AG08396 (cell line): ENCODE results near the gene RHOG.

Source experiments
- DNase-seq: peaks from one replicate; pipeline ENCODE4 v3.0.0; 2012; ENCODE audit warnings: low spot score, mixed read lengths

The RHOG gene

GRCh38 chr11:3859373-3859881 is 18.7 kb upstream of the RHOG start:
- DNase-seq = no peak

GRCh38 chr11:3857628-3858027 is 16.9 kb upstream of the RHOG start:
- DNase-seq = no peak

- no peak for DNase-seq
These were observed 16.2 kb upstream of the RHOG start for GRCh38 chr11:3856856-3857553.

- peak; percentile 46 for DNase-seq
These were observed 15.2 kb upstream of the RHOG start for GRCh38 chr11:3855808-3856491.

- peak; percentile 96 for DNase-seq
These were observed 14.4 kb upstream of the RHOG start, which contains the start of gene STIM1 for GRCh38 chr11:3854977-3855807. Gene STIM1, plus strand, starts transcription at chr11:3855664. Its CDS starts 607 bp downstream, at chr11:3856271.

- no peak for DNase-seq
These were observed 13.9 kb upstream of the RHOG start for GRCh38 chr11:3854660-3854976.

GRCh38 chr11:3853899-3854659 is 13.3 kb upstream of the RHOG start:
- no peak for DNase-seq

GRCh38 chr11:3853545-3853842 is 12.7 kb upstream of the RHOG start:
- no peak for DNase-seq

- DNase-seq = peak; percentile 57
These were observed 8.6 kb upstream of the RHOG start for GRCh38 chr11:3849297-3849874.

GRCh38 chr11:3845670-3846069 is 4.9 kb upstream of the RHOG start:
- no peak for DNase-seq

GRCh38 chr11:3845246-3845645 is 4.5 kb upstream of the RHOG start:
- no peak for DNase-seq

- no peak for DNase-seq
These were observed 2.6 kb upstream of the RHOG start for GRCh38 chr11:3843326-3843725.

GRCh38 chr11:3841426-3842350 is 929 bp upstream of the RHOG start:
- DNase-seq = peak; percentile 89

GRCh38 chr11:3840004-3840869 is 522 bp downstream of the RHOG start:
- peak; percentile 24 for DNase-seq

GRCh38 chr11:3838504-3838903 is 2.3 kb downstream of the RHOG start:
- DNase-seq = no peak

- no peak for DNase-seq
These were observed 3.0 kb downstream of the RHOG start for GRCh38 chr11:3837793-3838192.

- no peak for DNase-seq
These were observed 3.9 kb downstream of the RHOG start for GRCh38 chr11:3836903-3837302.

- no peak for DNase-seq
These were observed 5.0 kb downstream of the RHOG start for GRCh38 chr11:3835751-3836150.

GRCh38 chr11:3834664-3835461 is 5.9 kb downstream of the RHOG start:
- no peak for DNase-seq
